ENCODE measurements around the gene AACS.

The AACS gene

DNA sequence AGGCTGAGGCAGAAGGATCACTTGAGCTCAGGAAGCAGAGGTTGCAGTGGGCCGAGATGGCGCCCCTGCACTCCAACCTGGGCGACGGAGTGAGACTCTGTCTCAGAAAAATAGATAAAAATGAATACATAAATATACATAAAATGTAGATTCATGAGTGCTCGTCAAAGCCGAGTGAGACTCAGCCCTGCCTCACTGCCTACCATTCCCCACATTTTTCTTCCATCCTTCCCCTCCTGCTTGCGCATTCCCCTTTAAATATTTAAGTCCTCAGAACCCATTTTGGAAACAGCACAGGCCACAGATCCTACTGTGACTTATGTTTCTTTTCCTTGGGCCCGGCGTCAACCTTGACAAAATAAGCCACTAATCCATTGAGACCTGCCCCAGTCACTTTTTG is 31.9 kb upstream of the AACS start:
- FAIRE-seq: no peak
- no peak for TF ChIP-seq CTCF (IDR thresholded peaks at IDR 0.05; ENCODE audit: insufficient read depth, missing control alignments)
- DNase-seq (ENCODE audit: insufficient read length, low spot score): no peak

- no peak for FAIRE-seq
- no peak for DNase-seq (ENCODE audit: insufficient read length, low spot score)
- no peak for TF ChIP-seq CTCF (IDR thresholded peaks at IDR 0.05; ENCODE audit: insufficient read depth, missing control alignments)
Observed at GRCh38 chr12:125038976-125039625, 26.1 kb upstream of the AACS start.

GRCh38 chr12:125049093-125049458 is 16.2 kb upstream of the AACS start:
- TF ChIP-seq CTCF (IDR thresholded peaks at IDR 0.05; ENCODE audit: insufficient read depth, missing control alignments): no peak
- DNase-seq (ENCODE audit: insufficient read length, low spot score) (no peak), FAIRE-seq (no peak)

DNA sequence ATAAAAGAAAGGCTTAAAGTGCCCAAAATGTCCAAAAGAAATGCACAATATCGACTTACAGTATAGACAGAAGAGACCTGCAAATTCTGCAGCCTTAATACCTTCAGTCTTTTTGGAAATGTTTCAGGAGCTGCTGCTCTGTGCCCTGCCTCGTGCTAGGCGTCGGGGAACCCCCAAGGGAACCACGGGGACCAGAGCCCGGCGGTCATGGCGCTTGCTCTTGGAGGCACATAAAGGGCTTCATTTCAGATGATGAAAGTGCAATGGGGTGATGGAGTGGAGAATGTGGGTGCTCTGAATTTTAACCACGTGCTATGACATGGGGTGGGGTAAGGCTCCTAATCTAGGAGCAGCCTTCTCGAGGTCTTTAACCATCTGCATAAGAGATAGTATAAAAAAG is 14.8 kb upstream of the AACS start:
- no peak for TF ChIP-seq CTCF (IDR thresholded peaks at IDR 0.05; ENCODE audit: insufficient read depth, missing control alignments)
- DNase-seq (ENCODE audit: insufficient read length, low spot score): no peak
- no peak for FAIRE-seq

GRCh38 chr12:125050868-125051267 is 14.4 kb upstream of the AACS start:
- no peak for TF ChIP-seq CTCF (IDR thresholded peaks at IDR 0.05; ENCODE audit: insufficient read depth, missing control alignments)
- FAIRE-seq: no peak
- no peak for DNase-seq (ENCODE audit: insufficient read length, low spot score)

GRCh38 chr12:125053821-125054220 is 11.4 kb upstream of the AACS start:
- DNase-seq (ENCODE audit: insufficient read length, low spot score) (no peak), FAIRE-seq (no peak)
- TF ChIP-seq CTCF (IDR thresholded peaks at IDR 0.05; ENCODE audit: insufficient read depth, missing control alignments): no peak

- FAIRE-seq: no peak
- no peak for DNase-seq (ENCODE audit: insufficient read length, low spot score)
- no peak for TF ChIP-seq CTCF (IDR thresholded peaks at IDR 0.05; ENCODE audit: insufficient read depth, missing control alignments)
Observed at GRCh38 chr12:125055591-125055990, 9.6 kb upstream of the AACS start.
